Esophagus squamous epithelium (tissue), 5 donors: ENCODE results near the gene FRMD4A. TPM values are rescaled to one million over a fixed set of nuclear protein-coding genes. Genes with fewer than 3 reads are reported as not detected.

Experiments
- DNase-seq: peaks from one replicate; lab custom pipeline; 2025; lab: John Stamatoyannopoulos, UW
- H3K27ac ChIP-seq, 4 donors: fragments of 200-600 bp; sonication (generic); one replicate each; pipeline ENCODE4 v1.5.1; 2016 to 2019; ENCODE audit warnings: mild to moderate bottlenecking in 1 of 4
- H3K27me3 ChIP-seq, 4 donors: fragments of 200-600 bp; sonication (generic); 1 replicate in 3 of 4; 2 replicates in 1 of 4; pipeline versions ENCODE4 v1.5.1 to v1.6.0; 2017 to 2021; ENCODE audit warnings: antibody characterized with exemption in 1 of 4
- H3K36me3 ChIP-seq, 3 donors: fragments of 200-600 bp; sonication (generic); one replicate each; pipeline ENCODE4 v1.5.1; 2016 to 2019
- H3K4me1 ChIP-seq, 3 donors: fragments of 200-600 bp; sonication (generic); one replicate each; pipeline ENCODE4 v1.5.1; 2017 to 2019
- H3K4me3 ChIP-seq, 4 donors: fragments of 200-600 bp; sonication (generic); 1 replicate in 3 of 4; 2 replicates in 1 of 4; pipeline ENCODE4 v1.5.1; 2016 to 2019; ENCODE audit warnings: mild to moderate bottlenecking in 2 of 4, moderate library complexity in 1 of 4
- H3K9me3 ChIP-seq, 3 donors: fragments of 200-600 bp; sonication (generic); one replicate each; pipeline ENCODE4 v1.5.1; 2016 to 2019
- POLR2A ChIP-seq, 4 donors: fragments of 450-650 bp; IDR thresholded peaks; one replicate each; pipeline ENCODE4 v1.6.1; 2017; ENCODE audit warnings: antibody characterized with exemption in 4 of 4, mild to moderate bottlenecking in 4 of 4, moderate library complexity in 3 of 4
- WGBS, 2 donors: methylation state at CpG; one replicate each; pipeline ENCODE4 v1.1.5; 2018; 5-methylcytosine and 5-hydroxymethylcytosine counted together
- intact Hi-C: fragments of 100-400 bp; cut with DNase I; formaldehyde crosslinking; loops from one replicate; pipeline ENCODE4 v1.15.0; 2022
- total RNA-seq, 4 donors: library from RNA; depleted of rRNA; stranded (reverse); fragments of >200 nt; gene quantifications; one replicate each; pipeline ENCODE4 v1.1.0, GENCODE V29; 2016
- TF ChIP-seq, protein P1 (sequence below), 6 experiments: fragments of 450-650 bp in 4 of 6; fragments of 200-600 bp in 2 of 6; sonication (generic) in 2 of 6; IDR thresholded peaks; one replicate each; pipeline ENCODE4 v1.5.1; 2016 to 2019; ENCODE audit warnings: antibody characterized with exemption in 6 of 6, mild to moderate bottlenecking in 4 of 6, moderate library complexity in 4 of 6
- donor health status: DM: yes; HTN: yes; CAD: no.

Gene FRMD4A
- total RNA-seq, 4 donors from 2014 or later: 7.3 to 15.3 (median 8.6) TPM

GRCh38 chr10:14186245-14186644 is 144.5 kb downstream of the FRMD4A start:
- Histone ChIP-seq H3K27me3 (peaks cover 0 to 22% (median 0%) of the 10 kb centered on the region in 4 donors), H3K36me3 (no peaks in the 10 kb centered on the region), H3K4me3 (no peak overlapping the region), H3K4me1 (peaks cover 0 to 14% (median 5%) of the 10 kb centered on the region in 3 donors), H3K9me3 (no peaks in the 10 kb centered on the region), H3K27ac (no peak overlapping the region)
- 83 to 87% methylated on average over 6 of the region's 6 CpGs for WGBS, 2 donors
- DNase-seq: no peak
- TF ChIP-seq POLR2A (IDR thresholded peaks at IDR 0.05): no peak
- TF ChIP-seq, protein P1, sequence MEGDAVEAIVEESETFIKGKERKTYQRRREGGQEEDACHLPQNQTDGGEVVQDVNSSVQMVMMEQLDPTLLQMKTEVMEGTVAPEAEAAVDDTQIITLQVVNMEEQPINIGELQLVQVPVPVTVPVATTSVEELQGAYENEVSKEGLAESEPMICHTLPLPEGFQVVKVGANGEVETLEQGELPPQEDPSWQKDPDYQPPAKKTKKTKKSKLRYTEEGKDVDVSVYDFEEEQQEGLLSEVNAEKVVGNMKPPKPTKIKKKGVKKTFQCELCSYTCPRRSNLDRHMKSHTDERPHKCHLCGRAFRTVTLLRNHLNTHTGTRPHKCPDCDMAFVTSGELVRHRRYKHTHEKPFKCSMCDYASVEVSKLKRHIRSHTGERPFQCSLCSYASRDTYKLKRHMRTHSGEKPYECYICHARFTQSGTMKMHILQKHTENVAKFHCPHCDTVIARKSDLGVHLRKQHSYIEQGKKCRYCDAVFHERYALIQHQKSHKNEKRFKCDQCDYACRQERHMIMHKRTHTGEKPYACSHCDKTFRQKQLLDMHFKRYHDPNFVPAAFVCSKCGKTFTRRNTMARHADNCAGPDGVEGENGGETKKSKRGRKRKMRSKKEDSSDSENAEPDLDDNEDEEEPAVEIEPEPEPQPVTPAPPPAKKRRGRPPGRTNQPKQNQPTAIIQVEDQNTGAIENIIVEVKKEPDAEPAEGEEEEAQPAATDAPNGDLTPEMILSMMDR (IDR thresholded peaks at IDR 0.05): no peak
- intact Hi-C loops: no loop called here

- Histone ChIP-seq H3K36me3 (no peaks in the 10 kb centered on the region), H3K4me3 (no peak overlapping the region), H3K27me3 (peaks cover 0 to 30% (median 0%) of the 10 kb centered on the region in 4 donors), H3K9me3 (no peaks in the 10 kb centered on the region), H3K27ac (peak overlapping the region; percentile 59 to 68 (median 60)), H3K4me1 (peaks cover 0 to 14% (median 5%) of the 10 kb centered on the region in 3 donors)
- intact Hi-C loops: no loop called here
- 30 to 38% methylated on average over 7 of the region's 7 CpGs for WGBS, 2 donors
- peak in 1 of 4 donors; percentile 43 for TF ChIP-seq POLR2A (IDR thresholded peaks at IDR 0.05)
- TF ChIP-seq, protein P1 (IDR thresholded peaks at IDR 0.05): peak in 1 of 6 experiments; percentile 15
- no peak for DNase-seq
Measured at GRCh38 chr10:14185316-14186045, 145.2 kb downstream of the FRMD4A start.

DNA sequence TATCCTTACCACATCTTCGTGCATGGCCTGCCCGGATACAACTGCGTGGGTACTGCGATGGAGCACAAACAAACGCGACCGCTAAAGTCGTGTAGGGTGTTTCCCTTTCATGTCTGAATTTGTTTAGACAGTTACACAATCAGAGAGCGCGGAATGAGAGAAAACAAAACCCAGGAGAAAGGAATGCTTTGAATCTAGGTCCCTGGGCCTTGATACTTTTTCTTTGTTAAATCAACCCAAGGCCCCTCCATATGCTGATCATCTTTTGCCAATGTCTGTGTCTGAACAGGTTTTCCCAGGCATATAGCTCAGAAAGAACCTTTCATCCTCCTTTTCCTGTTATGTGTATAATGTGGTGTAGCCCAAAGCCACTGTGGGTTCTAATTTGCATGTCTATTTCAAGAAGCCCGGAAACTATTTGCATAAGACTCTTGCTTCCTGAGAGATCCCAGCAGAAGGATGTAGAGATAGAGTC is 145.8 kb downstream of the FRMD4A start:
- DNase-seq: no peak
- 31 to 45% methylated on average over 11 of the region's 11 CpGs for WGBS, 2 donors
- peaks cover 0 to 14% (median 5%) of the 10 kb centered on the region in 3 donors for H3K4me1 ChIP-seq
- H3K4me3 ChIP-seq: peak overlapping the region in 1 of 4 donors; percentile 41
- H3K9me3 ChIP-seq: no peaks in the 10 kb centered on the region
- TF ChIP-seq, protein P1 (IDR thresholded peaks at IDR 0.05): no peak
- no peak for TF ChIP-seq POLR2A (IDR thresholded peaks at IDR 0.05)
- H3K27me3 ChIP-seq: peaks cover 0 to 35% (median 0%) of the 10 kb centered on the region in 4 donors
- H3K27ac ChIP-seq: peak overlapping the region; percentile 59 to 68 (median 60)
- H3K36me3 ChIP-seq: no peaks in the 10 kb centered on the region
- intact Hi-C loops: no loop called here

- H3K4me3 ChIP-seq: no peak overlapping the region
- no peaks in the 10 kb centered on the region for H3K36me3 ChIP-seq
- peaks cover 0 to 14% (median 5%) of the 10 kb centered on the region in 3 donors for H3K4me1 ChIP-seq
- H3K9me3 ChIP-seq: no peaks in the 10 kb centered on the region
- intact Hi-C loops: no loop called here
- peaks cover 0 to 51% (median 0%) of the 10 kb centered on the region in 4 donors for H3K27me3 ChIP-seq
- no peak for DNase-seq
- no peak overlapping the region for H3K27ac ChIP-seq
- WGBS, 2 donors: 76 to 78% methylated on average over 4 of the region's 4 CpGs
- TF ChIP-seq, protein P1 (IDR thresholded peaks at IDR 0.05): no peak
- no peak for TF ChIP-seq POLR2A (IDR thresholded peaks at IDR 0.05)
Measured at GRCh38 chr10:14182781-14183180, 147.9 kb downstream of the FRMD4A start.

DNA sequence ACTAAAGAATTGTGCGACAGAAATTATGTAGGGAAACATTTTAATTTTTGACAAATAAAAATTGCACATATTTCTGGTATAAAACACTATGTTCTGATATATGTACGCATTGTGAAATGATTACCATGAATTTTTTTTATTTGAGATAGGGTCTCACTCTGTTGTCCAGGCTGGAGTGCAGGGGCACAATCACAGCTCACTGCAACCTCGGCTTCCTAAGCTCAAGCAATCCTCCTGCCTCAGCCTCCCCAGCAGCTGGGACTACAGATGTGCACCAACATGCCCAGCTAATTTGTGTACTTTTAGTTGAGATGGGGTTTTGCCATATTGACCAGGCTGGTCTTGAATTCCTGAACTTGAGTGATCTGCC is 149.2 kb downstream of the FRMD4A start:
- Histone ChIP-seq H3K27ac (no peak overlapping the region), H3K9me3 (no peaks in the 10 kb centered on the region), H3K4me1 (peaks cover 0 to 14% (median 5%) of the 10 kb centered on the region in 3 donors), H3K36me3 (no peaks in the 10 kb centered on the region), H3K27me3 (peaks cover 0 to 63% (median 0%) of the 10 kb centered on the region in 4 donors), H3K4me3 (no peak overlapping the region)
- no peak for DNase-seq
- no peak for TF ChIP-seq POLR2A (IDR thresholded peaks at IDR 0.05)
- TF ChIP-seq, protein P1 (IDR thresholded peaks at IDR 0.05): no peak
- intact Hi-C loops: no loop called here
- WGBS, 2 donors: 76 to 85% methylated on average over 3 of the region's 3 CpGs
